Measurements from ENCODE around the gene NACC1.

- TF ChIP-seq EZH2 (IDR thresholded peaks at IDR 0.05; ENCODE audit: low read depth) (no peak), CTCF (conservative IDR thresholded peaks at IDR 0.05) (no peak)
Observed at GRCh38 chr19:13122980-13123957, 5.2 kb downstream of the NACC1 start.
